ENCODE data around the gene DARS1. TPM values are rescaled to one million over a fixed set of nuclear protein-coding genes. Genes with fewer than 3 reads are reported as not detected.

Gene DARS1
- total and polyA plus RNA-seq, 2 experiments from 2014 or later, result 67.0 to 69.5 TPM

- Histone ChIP-seq H3K4me2 (no peak overlapping the region), H2AFZ (no peak overlapping the region), H3K27me3 (no peaks in the 10 kb centered on the region), H3K79me2 (no peaks in the 10 kb centered on the region), H3K4me3 (no peak overlapping the region), H4K20me1 (ENCODE audit: insufficient read depth, poor library complexity, severe bottlenecking) (no peaks in the 10 kb centered on the region), H3K4me1 (ENCODE audit: insufficient read depth) (no peaks in the 10 kb centered on the region), H3K27ac (no peak overlapping the region), H3K9me3 (ENCODE audit: low read depth) (no peaks in the 10 kb centered on the region), H3K9me2 (replicated peaks; ENCODE audit: insufficient read depth) (no peaks in the 10 kb centered on the region), H3K36me3 (replicated peaks; ENCODE audit: insufficient read depth, low read depth) (no peaks in the 10 kb centered on the region)
- no peak for TF ChIP-seq EZH2phosphoT487 (IDR thresholded peaks at IDR 0.05; ENCODE audit: low read depth, severe bottlenecking, unreplicated experiment)
- no peak for TF ChIP-seq EZH2 (IDR thresholded peaks at IDR 0.05; ENCODE audit: borderline replicate concordance)
- no peak for TF ChIP-seq CTCF (IDR thresholded peaks at IDR 0.05; ENCODE audit: poor library complexity)
- DNase-seq (ENCODE audit: low spot score), result no peak
- WGBS (ENCODE audit: low lambda C conversion rate, missing lambda C conversion rate), result 87% methylated on average over 3 of the region's 3 CpGs
These were observed 31.4 kb upstream of the DARS1 start for GRCh38 chr2:136016836-136017235.

- H3K4me2 ChIP-seq, result no peak overlapping the region
- no peaks in the 10 kb centered on the region for H3K27me3 ChIP-seq
- no peaks in the 10 kb centered on the region for H3K4me1 ChIP-seq (ENCODE audit: insufficient read depth)
- no peaks in the 10 kb centered on the region for H3K9me2 ChIP-seq (replicated peaks; ENCODE audit: insufficient read depth)
- no peaks in the 10 kb centered on the region for H3K79me2 ChIP-seq
- no peak overlapping the region for H2AFZ ChIP-seq
- WGBS (ENCODE audit: low lambda C conversion rate, missing lambda C conversion rate), result 76% methylated on average over 2 of the region's 2 CpGs
- no peak overlapping the region for H3K4me3 ChIP-seq
- no peaks in the 10 kb centered on the region for H3K9me3 ChIP-seq (ENCODE audit: low read depth)
- no peak overlapping the region for H3K27ac ChIP-seq
- no peak for DNase-seq (ENCODE audit: low spot score)
- H3K36me3 ChIP-seq (replicated peaks; ENCODE audit: insufficient read depth, low read depth), result no peaks in the 10 kb centered on the region
- no peaks in the 10 kb centered on the region for H4K20me1 ChIP-seq (ENCODE audit: insufficient read depth, poor library complexity, severe bottlenecking)
- TF ChIP-seq CTCF (IDR thresholded peaks at IDR 0.05; ENCODE audit: poor library complexity) (no peak), EZH2phosphoT487 (IDR thresholded peaks at IDR 0.05; ENCODE audit: low read depth, severe bottlenecking, unreplicated experiment) (no peak), EZH2 (IDR thresholded peaks at IDR 0.05; ENCODE audit: borderline replicate concordance) (no peak)
These were observed 31.0 kb upstream of the DARS1 start for GRCh38 chr2:136016427-136016826.

- no peaks in the 10 kb centered on the region for H3K79me2 ChIP-seq
- WGBS (ENCODE audit: low lambda C conversion rate, missing lambda C conversion rate), result 74% methylated on average over 1 of the region's 1 CpG
- H2AFZ ChIP-seq, result no peak overlapping the region
- no peaks in the 10 kb centered on the region for H3K9me3 ChIP-seq (ENCODE audit: low read depth)
- no peaks in the 10 kb centered on the region for H4K20me1 ChIP-seq (ENCODE audit: insufficient read depth, poor library complexity, severe bottlenecking)
- no peaks in the 10 kb centered on the region for H3K36me3 ChIP-seq (replicated peaks; ENCODE audit: insufficient read depth, low read depth)
- no peak overlapping the region for H3K27ac ChIP-seq
- H3K4me1 ChIP-seq (ENCODE audit: insufficient read depth), result no peaks in the 10 kb centered on the region
- no peaks in the 10 kb centered on the region for H3K9me2 ChIP-seq (replicated peaks; ENCODE audit: insufficient read depth)
- no peak overlapping the region for H3K4me2 ChIP-seq
- no peaks in the 10 kb centered on the region for H3K27me3 ChIP-seq
- H3K4me3 ChIP-seq, result no peak overlapping the region
- TF ChIP-seq EZH2 (IDR thresholded peaks at IDR 0.05; ENCODE audit: borderline replicate concordance) (no peak), EZH2phosphoT487 (IDR thresholded peaks at IDR 0.05; ENCODE audit: low read depth, severe bottlenecking, unreplicated experiment) (no peak), CTCF (IDR thresholded peaks at IDR 0.05; ENCODE audit: poor library complexity) (no peak)
- DNase-seq (ENCODE audit: low spot score), result no peak
These were observed 30.3 kb upstream of the DARS1 start for GRCh38 chr2:136015699-136016098.

- no peak overlapping the region for H3K4me3 ChIP-seq
- TF ChIP-seq EZH2phosphoT487 (IDR thresholded peaks at IDR 0.05; ENCODE audit: low read depth, severe bottlenecking, unreplicated experiment) (no peak), CTCF (IDR thresholded peaks at IDR 0.05; ENCODE audit: poor library complexity) (no peak)
- no peak overlapping the region for H3K27ac ChIP-seq
- 82% methylated on average over 2 of the region's 2 CpGs for WGBS (ENCODE audit: low lambda C conversion rate, missing lambda C conversion rate)
- H3K9me3 ChIP-seq (ENCODE audit: low read depth), result no peaks in the 10 kb centered on the region
- no peaks in the 10 kb centered on the region for H3K9me2 ChIP-seq (replicated peaks; ENCODE audit: insufficient read depth)
- no peaks in the 10 kb centered on the region for H4K20me1 ChIP-seq (ENCODE audit: insufficient read depth, poor library complexity, severe bottlenecking)
- no peaks in the 10 kb centered on the region for H3K79me2 ChIP-seq
- no peaks in the 10 kb centered on the region for H3K36me3 ChIP-seq (replicated peaks; ENCODE audit: insufficient read depth, low read depth)
- H3K27me3 ChIP-seq, result no peaks in the 10 kb centered on the region
- DNase-seq (ENCODE audit: low spot score), result no peak
- no peak overlapping the region for H3K4me2 ChIP-seq
- no peaks in the 10 kb centered on the region for H3K4me1 ChIP-seq (ENCODE audit: insufficient read depth)
- H2AFZ ChIP-seq, result no peak overlapping the region
These were observed 29.0 kb upstream of the DARS1 start for GRCh38 chr2:136014411-136014810.
